HG03045 (cell line): Measurements from ENCODE around the gene LRRC4B.
"Not testable (repeated sequence)": the region's sequence is repeated elsewhere in the genome, so short reads cannot be mapped to it uniquely, and the experiment has no call there.

Source experiments
- ATAC-seq: cut with Tn5 transposase; IDR thresholded peaks from one replicate; pipeline ENCODE4 v1.9.1; 2021; ENCODE audit warnings: mild to moderate bottlenecking, moderate library complexity; ENCODE audit not compliant: unreplicated experiment

The LRRC4B gene

GRCh38 chr19:50531171-50531612 is 37.0 kb downstream of the LRRC4B start:
- no peak for ATAC-seq

DNA sequence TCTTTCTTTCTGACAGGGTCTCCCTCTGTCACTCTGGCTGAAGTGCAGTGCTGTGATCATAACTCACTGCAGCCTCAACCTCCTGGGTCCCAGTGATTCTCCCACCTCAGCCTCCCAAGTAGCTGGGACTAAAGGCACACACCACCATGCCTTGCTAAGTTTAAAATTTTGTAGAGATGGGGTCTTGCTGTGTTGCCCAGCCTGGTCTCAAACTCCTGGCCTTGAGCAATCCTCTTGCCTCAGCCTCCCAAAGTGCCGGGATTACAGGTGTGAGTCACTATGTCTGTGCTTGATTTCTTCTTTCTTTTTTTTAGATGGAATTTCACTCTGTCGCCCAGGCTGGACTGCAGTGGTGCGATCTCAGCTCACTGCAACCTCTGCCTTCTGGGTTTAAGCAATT is 40.2 kb downstream of the LRRC4B start:
- ATAC-seq, result not testable (repeated sequence)

DNA sequence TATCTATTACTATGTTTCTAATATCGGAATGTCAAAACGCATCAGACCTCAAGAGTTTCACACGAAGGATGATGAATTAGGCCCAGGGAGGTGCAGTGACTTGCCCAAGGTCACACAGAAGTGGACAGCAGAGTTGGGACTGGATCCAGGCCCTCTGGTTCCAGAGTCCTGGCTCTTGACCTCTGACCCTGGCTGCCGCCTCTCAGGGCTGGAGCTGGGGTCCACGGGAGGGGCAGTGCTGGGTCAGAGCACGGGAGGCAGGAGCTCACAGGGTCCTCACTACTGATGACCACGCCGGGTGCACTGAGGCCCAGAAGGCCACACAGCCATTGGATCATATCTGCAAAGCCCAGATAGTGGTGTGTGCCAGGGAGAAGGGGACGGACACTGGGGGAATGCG is 45.4 kb downstream of the LRRC4B start:
- no peak for ATAC-seq

DNA sequence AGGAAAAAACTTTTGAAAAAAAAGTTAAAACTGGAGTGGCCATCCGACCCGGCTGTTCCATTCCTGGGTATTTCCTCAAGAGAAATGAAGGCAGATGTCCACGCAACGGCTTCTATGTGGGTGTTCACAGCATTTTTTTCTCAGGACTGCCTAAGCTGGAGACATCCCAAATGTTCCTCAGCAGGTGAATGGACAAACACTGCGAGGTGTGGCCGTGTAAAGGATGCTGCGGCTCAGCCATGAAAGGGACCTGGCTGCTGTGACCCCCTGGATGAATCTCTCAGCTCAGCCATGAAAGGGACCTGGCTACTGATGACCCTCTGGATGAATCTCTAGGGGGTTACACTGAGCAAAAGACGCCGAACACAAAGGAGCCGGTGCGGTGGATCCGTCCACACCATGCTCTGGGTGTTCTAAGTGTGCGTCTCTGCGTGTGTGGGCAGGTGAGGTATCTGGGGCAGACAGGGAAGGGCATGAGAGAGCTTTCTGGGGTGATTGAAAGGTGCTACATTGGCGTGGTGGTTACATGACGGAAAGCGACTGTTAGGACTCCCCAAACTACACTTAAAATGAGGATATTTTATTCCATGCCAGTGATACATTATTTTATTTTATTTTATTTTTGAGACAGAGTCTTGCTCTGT is 47.3 kb downstream of the LRRC4B start:
- ATAC-seq, result no peak

GRCh38 chr19:50519006-50519575 is 49.1 kb downstream of the LRRC4B start:
- ATAC-seq, result no peak

- ATAC-seq, result no peak
These were observed 49.9 kb downstream of the LRRC4B start for GRCh38 chr19:50518091-50519005.

DNA sequence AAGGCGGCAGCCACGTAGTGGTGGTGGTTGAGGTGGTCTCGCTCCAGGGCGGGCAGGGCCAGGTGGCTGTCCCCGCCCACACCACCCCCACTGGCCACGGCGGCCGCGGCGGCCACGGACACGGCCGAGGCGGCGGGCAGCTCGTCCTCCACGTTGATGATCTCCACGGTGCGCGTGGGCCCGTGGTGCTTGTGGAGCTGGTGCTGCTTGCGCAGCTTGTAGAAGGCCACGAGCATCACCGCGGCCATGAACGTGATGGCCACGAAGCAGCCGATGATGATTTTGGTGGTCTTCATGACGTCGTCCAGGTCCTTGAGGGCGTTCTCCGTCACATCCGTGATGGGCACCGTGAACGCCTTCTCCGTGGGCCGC is 50.5 kb downstream of the LRRC4B start:
- ATAC-seq, result no peak

DNA sequence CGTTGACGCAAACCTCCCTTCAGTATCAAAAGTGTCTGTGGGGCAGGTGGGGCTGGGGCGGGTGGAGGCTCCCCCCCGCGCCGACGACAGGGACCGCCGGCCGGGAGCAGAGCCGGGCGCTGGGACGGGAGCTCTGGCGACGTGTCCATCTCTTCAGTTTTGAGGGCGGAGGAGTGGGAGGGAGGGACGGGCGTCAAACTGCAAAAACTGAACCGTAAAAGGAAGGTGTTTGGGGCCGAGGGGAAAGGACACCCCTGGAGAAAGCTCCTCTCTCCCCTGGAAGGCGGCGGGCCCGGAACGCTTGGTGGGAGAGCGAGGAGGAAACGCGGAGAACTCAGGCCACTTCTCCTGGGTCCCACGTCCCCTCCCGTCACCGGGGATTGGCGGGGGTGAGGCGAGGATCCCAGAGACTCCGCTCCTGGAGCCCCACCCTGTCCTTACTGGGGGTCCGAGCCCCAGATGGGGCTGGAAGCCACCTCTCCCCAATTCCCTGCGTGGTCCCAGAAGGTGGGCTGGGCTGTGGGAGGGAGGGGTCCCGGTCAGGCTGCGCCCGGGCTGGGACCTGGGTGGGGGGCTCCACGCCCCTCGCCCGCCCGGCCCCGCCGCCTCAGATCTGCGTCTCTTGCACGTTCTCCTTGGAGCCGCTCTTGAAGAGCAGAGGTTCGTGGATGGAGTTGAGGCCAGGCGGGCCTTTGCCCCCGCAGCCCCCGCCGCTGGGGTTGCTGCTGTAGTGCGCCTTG is 51.1 kb downstream of the LRRC4B start:
- ATAC-seq, result no peak

DNA sequence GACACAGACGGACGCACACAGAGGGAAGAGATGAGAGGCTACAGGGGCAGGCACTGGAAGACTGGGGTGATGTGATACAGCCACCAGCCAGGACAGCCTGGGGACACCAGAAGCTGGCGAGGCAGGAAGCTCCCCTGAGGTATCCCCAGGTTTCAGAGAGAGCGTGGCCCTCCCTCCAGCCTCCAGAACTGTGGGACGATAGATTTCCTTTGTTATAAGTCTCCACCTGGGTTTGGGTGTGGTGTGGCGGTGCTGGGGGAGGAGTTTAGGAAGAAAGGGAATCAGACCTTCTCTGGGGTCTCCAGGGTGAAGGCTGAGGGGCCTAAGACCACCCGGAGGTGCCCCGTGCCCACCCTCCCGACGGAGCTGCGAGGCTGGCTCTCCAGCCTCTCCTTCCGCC is 51.8 kb downstream of the LRRC4B start:
- ATAC-seq, result no peak

- no peak for ATAC-seq
These were observed 53.1 kb downstream of the LRRC4B start for GRCh38 chr19:50515168-50515561.

GRCh38 chr19:50514346-50515167 is 53.7 kb downstream of the LRRC4B start:
- no peak for ATAC-seq

GRCh38 chr19:50513746-50514345 is 54.4 kb downstream of the LRRC4B start, which contains the start of gene ASPDH:
Gene ASPDH (minus strand): TSS chr19:50513913. CDS start chr19:50513823, 90 bp downstream.
- ATAC-seq, result no peak

DNA sequence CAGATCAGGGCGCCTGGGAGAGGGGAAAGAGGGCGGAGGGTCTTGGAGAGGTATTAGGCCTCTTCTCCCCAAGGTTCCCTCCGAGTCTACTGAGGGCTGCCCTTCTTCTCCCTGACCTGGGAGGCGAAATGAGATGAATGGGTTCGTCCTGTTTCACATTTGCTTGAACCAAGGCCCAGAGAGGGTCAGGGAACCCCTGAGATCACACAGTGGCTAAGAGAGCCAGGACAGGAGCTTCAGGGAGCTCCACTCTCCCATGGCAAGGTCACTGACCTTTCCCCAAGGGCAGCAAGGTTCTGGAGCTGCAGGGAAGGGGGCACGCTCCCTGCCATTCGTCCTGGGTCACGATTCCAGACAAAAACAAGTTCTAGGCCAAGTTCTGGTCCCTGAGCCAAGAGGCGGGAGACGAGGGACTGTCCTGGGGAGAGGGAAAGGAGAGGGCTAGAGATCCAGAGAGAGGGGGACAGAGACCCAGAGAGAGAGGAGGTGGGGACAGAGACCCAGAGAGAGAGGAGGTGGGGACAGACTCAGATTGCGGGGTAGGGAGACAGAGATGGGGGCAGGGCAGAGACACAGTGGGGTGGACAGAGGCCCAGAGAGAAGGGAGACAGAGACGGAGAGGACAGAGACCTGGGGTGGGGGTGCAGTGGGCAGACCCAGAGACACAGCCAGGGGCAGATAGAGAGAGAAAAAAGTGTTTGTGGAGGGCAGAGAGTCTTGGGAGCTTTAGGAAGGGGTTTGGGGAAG is 55.1 kb downstream of the LRRC4B start:
- no peak for ATAC-seq

GRCh38 chr19:50512112-50512998 is 55.9 kb downstream of the LRRC4B start:
- ATAC-seq, result no peak

GRCh38 chr19:50511069-50511822 is 57.0 kb downstream of the LRRC4B start, which contains the start of gene JOSD2:
Gene JOSD2 (minus strand): TSS chr19:50511191. CDS start chr19:50510431, 760 bp downstream.
- peak; percentile 82 for ATAC-seq

DNA sequence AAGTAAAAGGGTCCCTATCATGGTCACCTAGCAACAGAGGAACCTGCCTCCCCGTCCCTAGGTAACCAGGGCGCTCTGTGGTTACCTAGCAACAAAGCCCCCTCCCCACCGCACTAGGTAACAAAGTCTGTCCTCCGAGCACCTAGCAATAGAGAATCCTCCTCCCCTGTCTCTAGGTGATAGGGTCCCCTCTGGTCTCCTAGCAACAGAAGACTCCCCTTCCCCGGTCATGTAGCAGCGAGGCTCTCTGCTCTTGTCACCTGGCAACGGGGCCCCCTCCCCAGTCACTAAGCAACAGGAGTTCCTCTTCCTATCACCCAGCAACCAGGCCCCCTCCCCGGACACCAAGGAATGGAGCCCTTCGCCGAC is 57.6 kb downstream of the LRRC4B start:
- no peak for ATAC-seq

- no peak for ATAC-seq
These were observed 58.0 kb downstream of the LRRC4B start for GRCh38 chr19:50510121-50510670.
